Urothelium cell line (cell line): Measurements from ENCODE around the gene ZNF750.
A peak's percentile ranks its signal among the peaks of the same experiment; 100 is the strongest.

Experiments used
- DNase-seq: peaks from one replicate; pipeline ENCODE4 v3.0.0; 2011; ENCODE audit warnings: low spot score, mixed read lengths
- FAIRE-seq: peaks from 2 replicates; lab custom pipeline; 2011; peaks lifted over from hg19 to GRCh38; lab: Jason Lieb, UNC

ZNF750 gene

GRCh38 chr17:82839617-82840292 lies at the start of gene ZNF750:
ZNF750 (minus strand) TSS chr17:82840022; CDS start chr17:82832454, 7,568 bp downstream.
- FAIRE-seq (no peak), DNase-seq (no peak)

GRCh38 chr17:82888583-82889495 lies 49.0 kb upstream of the ZNF750 start:
- FAIRE-seq: no peak
- no peak for DNase-seq

GRCh38 chr17:82887255-82888164 lies 47.7 kb upstream of the ZNF750 start:
- FAIRE-seq (peak; percentile 30), DNase-seq (no peak)

- no peak for FAIRE-seq
- no peak for DNase-seq
Measured at GRCh38 chr17:82884970-82885353, 45.1 kb upstream of the ZNF750 start.

GRCh38 chr17:82884341-82884969 lies 44.6 kb upstream of the ZNF750 start:
- no peak for FAIRE-seq
- no peak for DNase-seq

GRCh38 chr17:82883419-82884031 lies 43.7 kb upstream of the ZNF750 start:
- no peak for DNase-seq
- no peak for FAIRE-seq

- peak; percentile 42 for FAIRE-seq
Measured at GRCh38 chr17:82882715-82883418, 43.0 kb upstream of the ZNF750 start.

GRCh38 chr17:82881900-82882714 lies 42.3 kb upstream of the ZNF750 start:
- DNase-seq: no peak
- no peak for FAIRE-seq

More at GRCh38 chr17:82882715-82883418, 43.0 kb upstream of the ZNF750 start:
- no peak for DNase-seq

- FAIRE-seq (no peak), DNase-seq (no peak)
Measured at GRCh38 chr17:82881324-82881823, 41.6 kb upstream of the ZNF750 start.

GRCh38 chr17:82880620-82881323 lies 41.0 kb upstream of the ZNF750 start:
- DNase-seq (no peak), FAIRE-seq (no peak)

- no peak for FAIRE-seq
Measured at GRCh38 chr17:82879241-82879640, 39.4 kb upstream of the ZNF750 start.

GRCh38 chr17:82878527-82878926 lies 38.7 kb upstream of the ZNF750 start:
- DNase-seq: no peak
- no peak for FAIRE-seq

More at GRCh38 chr17:82879241-82879640, 39.4 kb upstream of the ZNF750 start:
- no peak for DNase-seq

GRCh38 chr17:82876602-82877379 lies 37.0 kb upstream of the ZNF750 start:
- DNase-seq (peak; percentile 46), FAIRE-seq (no peak)

- DNase-seq (no peak), FAIRE-seq (no peak)
Measured at GRCh38 chr17:82876149-82876548, 36.3 kb upstream of the ZNF750 start.

- FAIRE-seq (no peak), DNase-seq (no peak)
Measured at GRCh38 chr17:82875407-82875856, 35.6 kb upstream of the ZNF750 start.

- DNase-seq (no peak), FAIRE-seq (no peak)
Measured at GRCh38 chr17:82874011-82874835, 34.4 kb upstream of the ZNF750 start.
